B cell (primary cell): ENCODE data around the gene OOSP4A.

Experiments used
- CTCF ChIP-seq: fragments of 200-600 bp; IDR thresholded peaks from one replicate; pipeline ENCODE4 v1.8.0; 2022; ENCODE audit warnings: antibody characterized with exemption, mild to moderate bottlenecking
- EZH2 ChIP-seq: IDR thresholded peaks from 2 replicates; pipeline ENCODE4 v1.6.1; 2012; ENCODE audit warnings: borderline replicate concordance, low read depth, mild to moderate bottlenecking, moderate library complexity, low read length; ENCODE audit not compliant: insufficient read depth, poor library complexity, severe bottlenecking

- TF ChIP-seq EZH2 (no peak), CTCF (no peak)
These were observed 19.1 kb upstream of the OOSP4A start for GRCh38 chr11:59944720-59945119.
